Right ventricle myocardium inferior (tissue), 1 donor: ENCODE data around the gene RREB1. TPM values are rescaled to one million over a fixed set of nuclear protein-coding genes. Genes with fewer than 3 reads are reported as not detected.

ENCODE experiments used
- ATAC-seq: fragments of 200-7000 bp; cut with Tn5 transposase; one replicate; pipeline ENCODE4 v1.9.1; 2020; ENCODE audit warnings: mild to moderate bottlenecking, moderate library complexity
- DNase-seq: peaks from one replicate; pipeline ENCODE4 v3.0.0; 2021; ENCODE audit errors: missing footprints
- intact Hi-C: fragments of 100-400 bp; cut with DNase I; formaldehyde crosslinking; loops from one replicate; pipeline ENCODE4 v1.11.0; 2022
- total RNA-seq: library from RNA; stranded (reverse); fragmentation: NEBNext Ultra II Directional; extraction: Animal tissue kit (Norgen Biotek cat#: 25700); gene quantifications from one replicate; pipeline ENCODE4 v1.2.1, GENCODE V29; 2021
- donor health status: DM: no; HTN: yes; CAD: no; lungs with severe emphysema.

RREB1 gene
- total RNA-seq, 1 donor from 2014 or later: 34.2 TPM

DNA sequence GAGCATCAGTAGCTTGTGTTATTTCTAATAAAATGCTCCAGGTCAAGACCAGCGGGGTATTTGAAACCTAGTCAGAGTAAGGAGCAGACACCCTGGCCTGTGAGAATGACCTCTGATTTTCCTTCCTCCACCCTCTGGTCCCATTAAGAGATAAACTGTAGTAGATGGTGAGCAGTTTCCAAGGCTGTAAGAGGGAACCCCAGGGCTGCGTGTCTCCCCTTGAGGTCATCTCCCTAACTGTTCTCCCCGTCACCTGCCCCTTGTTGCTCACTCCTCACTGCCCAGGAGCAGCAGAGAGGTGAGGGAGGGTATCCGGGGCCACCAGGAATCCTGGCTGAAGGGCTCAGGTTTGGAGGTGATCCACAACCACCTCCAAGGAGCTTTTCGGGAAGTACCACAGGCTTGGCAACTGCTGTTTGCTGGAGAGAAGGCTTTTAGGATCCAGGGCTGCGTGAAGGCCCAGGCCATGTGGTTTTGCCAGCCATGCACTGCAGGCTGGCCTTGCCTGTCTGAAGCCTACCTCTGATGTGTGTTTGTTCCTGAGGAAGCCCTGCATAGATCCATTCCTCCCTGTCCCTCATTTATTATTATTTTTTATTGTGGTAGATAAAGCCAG lies 62.5 kb downstream of the RREB1 start:
- intact Hi-C loops: no loop called here
- DNase-seq (no peak), ATAC-seq (no peak)

DNA sequence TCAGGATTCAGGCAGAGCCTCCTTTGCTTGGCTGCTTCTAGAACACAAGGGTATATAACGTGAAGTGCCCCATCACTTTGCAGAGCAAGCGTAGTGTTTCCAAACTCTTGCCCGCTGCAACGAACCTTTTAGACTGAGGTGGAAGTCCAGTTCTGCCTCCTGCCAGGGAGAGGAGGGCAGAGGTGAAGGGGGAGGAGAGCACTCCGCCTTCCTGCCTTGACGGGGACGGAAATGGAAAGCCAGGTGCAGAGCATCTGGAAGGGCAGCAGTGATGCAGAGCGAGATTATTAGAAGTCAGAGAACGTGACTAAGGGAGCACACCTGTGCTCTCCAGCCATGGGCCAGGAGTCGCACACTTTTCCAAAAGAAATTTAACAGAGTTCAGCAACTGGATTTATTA lies 63.4 kb downstream of the RREB1 start:
- ATAC-seq (no peak), DNase-seq (no peak)
- intact Hi-C loops: no loop called here

DNA sequence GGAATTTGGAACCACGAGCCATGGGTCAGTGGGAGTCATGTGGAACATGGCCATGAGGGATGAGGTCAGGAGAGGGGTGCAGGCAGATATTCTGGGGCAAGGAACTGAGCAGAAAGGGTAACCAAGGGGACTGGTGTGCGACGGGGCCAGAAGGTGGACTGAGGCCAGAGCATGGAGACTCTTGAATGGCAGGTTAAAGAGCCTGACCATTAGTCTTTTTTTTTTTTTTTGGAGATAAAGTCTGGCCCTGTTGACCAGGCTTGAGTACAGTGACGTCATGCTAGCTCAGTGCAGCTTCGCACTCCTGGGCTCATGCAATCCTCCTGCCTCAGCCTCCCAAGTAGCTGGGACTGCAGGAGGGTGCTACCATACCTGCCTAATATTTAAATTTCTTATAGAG lies 64.0 kb downstream of the RREB1 start:
- DNase-seq (no peak), ATAC-seq (no peak)
- intact Hi-C loops: no loop called here

DNA sequence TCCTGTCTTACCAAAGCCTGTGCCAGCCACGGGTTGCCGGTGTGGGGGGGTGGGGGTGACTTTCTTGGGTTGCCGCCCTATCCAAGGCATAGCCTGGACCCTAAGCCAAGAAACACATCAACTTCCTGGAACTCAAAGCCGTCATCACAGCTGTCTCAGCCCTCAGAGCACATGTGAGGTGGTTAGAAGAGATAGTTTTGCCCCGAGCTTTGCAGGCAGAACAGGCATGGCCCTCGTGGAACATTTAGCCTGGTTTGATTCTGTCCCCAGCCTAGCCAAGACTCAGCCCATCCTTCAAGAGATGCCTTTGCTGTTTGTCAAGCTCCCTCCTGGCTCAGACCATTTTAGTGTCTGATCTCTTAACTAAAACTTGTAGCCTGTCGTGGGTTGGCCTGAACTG lies 64.9 kb downstream of the RREB1 start:
- intact Hi-C loops: no loop called here
- DNase-seq: no peak
- ATAC-seq: no peak

DNA sequence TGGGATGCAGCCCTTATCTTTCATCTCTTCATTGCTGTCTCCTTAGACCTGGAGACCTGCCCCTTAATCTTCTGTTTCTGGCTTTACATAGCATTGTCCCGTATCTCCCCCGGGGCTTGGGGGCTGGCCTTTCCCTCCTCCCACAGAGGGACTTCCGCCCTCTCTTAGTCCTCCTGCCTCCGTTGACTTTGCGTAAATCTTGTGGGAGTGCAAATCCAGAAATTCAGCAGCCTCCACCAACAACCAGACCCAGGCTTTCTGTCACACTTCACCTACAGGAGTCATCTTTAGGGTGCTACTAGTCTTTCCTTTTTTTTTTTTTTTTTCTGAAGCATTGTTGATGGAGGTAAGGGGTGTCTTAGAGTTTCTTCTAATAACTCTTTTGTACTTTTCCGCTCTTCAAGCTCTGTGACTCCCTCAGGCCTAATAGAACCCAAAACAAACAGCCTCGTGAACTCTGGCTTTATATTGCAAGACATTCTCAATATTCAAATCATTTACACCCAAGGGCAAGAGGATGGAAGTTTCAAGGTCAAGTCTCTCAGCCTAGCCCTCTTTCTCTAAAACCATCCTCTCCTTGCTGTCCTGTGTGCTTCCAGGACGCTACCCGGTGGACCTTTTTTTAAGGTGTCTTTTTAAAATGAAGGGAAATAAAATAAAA lies 66.2 kb downstream of the RREB1 start:
- no peak for DNase-seq
- intact Hi-C loops: no loop called here
- ATAC-seq: no peak

DNA sequence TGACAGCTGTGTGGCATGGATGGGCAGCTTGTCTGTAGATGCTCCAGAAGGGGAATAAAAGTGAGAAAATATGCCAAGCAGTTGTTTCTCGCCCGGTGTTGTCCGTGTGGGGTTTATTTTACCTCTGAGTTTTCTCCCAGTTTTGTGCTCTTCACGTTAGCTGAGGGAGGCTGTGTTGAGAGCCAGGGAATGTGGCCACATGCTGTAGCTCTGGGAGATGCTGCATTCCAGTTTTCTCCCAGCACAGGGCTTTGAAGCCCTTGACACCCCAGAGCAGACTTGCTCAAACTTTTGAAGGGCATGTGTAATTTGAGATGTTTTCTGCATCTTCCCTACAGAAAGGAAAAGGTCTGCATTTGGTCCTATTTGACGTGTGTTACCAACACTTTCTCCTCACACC lies 67.7 kb downstream of the RREB1 start:
- DNase-seq (no peak), ATAC-seq (peak; percentile 51)
- intact Hi-C loops: no loop called here

DNA sequence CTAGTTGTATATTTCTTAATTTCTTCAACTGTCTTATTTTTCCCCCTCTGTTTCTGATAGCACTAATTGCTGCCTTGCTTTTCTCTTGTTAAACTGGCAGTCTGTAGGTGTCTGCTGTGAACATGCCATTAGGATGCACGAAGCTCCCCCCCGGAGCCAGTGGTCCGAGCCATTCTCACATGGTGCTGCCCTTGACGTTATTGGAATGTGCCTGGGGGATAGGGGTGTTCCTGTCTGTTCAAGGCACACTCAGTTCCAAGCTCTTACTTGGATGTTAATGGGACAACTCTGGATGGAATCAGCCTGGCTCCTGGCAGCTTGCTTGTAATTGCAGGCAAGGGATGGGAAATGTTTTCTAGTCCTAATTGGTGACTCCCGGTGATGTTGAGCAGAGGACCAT lies 68.4 kb downstream of the RREB1 start:
- no peak for DNase-seq
- intact Hi-C loops: no loop called here
- ATAC-seq: peak; percentile 87

DNA sequence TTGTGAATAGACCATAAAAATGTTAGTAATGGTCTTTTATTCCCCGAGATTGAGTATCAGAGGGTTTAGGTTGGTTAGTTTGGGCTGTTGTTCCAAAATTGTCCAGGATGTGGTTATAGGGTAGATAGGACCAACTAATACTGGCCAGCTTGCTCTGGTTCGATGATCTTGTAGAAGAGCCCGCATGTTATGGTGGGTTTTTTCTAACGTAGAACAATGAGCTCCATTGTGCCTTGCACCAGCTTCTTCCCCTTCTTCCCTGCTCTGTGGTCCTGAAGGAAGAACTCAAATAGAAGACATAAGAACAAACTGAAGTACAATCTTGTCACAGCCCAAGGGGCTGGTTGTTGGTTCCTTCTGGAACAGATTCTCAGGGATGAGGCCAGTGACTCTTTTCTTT lies 70.5 kb downstream of the RREB1 start:
- intact Hi-C loops: no loop called here
- no peak for DNase-seq
- ATAC-seq: no peak

DNA sequence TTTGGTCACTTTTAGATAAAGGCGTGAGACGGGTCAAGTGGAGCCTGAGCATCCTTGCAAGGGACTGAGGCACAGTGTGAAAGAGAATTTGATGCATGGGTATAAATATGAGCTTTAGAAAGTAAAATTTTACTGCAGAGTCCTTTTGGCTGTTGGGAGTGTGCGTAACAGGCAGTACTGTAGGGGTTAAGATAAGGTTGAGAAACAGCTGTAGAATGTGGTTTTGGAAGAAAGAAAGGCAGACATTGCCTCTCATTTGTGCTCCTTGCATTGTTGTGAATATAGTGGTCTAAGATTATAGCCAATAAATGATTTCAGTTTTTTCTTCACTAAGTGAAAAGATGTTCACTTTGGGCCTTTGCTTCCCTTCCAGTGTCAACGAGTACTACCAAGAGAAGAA lies 73.0 kb downstream of the RREB1 start:
- no peak for DNase-seq
- intact Hi-C loops: no loop called here
- no peak for ATAC-seq

DNA sequence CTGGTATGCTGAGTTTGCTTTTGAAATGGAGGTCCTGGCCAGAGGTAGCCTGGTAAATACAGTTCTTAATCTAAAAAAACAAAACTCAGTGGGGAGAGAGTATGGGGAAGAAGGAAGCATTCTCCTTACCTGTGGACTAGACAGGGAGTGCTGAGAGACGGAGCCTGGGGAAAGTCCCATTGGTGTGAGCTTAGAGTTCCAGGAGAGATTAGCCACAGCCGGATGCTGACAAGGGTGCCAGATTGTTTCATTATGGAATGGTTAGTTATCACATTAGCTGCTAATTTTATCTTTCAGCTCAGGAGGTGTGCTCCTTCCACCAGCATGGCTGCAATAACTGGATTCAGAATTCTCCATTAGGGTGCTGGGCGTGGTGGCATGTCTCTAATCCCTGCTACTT lies 75.9 kb downstream of the RREB1 start:
- DNase-seq (no peak), ATAC-seq (peak; percentile 51)
- intact Hi-C loops: no loop called here

DNA sequence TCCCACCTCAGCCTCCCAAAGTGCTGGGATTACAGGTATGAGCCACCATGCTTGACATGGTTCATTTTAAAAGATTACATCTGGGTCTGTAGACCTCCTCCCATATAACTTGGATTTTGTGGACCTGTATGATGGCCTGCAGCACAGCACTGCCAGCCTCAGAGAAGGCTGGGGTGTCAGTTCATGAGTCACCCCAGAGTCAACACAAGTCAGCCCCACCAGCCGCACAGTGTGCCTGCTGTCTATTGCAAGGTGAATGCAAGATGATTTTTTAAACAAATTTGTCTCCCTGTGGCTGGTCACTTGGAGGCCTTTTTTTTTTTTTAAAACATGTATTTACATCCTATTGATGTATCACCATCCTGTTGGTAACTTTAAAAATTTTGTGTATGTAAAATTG lies 76.7 kb downstream of the RREB1 start:
- DNase-seq (no peak), ATAC-seq (no peak)
- intact Hi-C loops: no loop called here

DNA sequence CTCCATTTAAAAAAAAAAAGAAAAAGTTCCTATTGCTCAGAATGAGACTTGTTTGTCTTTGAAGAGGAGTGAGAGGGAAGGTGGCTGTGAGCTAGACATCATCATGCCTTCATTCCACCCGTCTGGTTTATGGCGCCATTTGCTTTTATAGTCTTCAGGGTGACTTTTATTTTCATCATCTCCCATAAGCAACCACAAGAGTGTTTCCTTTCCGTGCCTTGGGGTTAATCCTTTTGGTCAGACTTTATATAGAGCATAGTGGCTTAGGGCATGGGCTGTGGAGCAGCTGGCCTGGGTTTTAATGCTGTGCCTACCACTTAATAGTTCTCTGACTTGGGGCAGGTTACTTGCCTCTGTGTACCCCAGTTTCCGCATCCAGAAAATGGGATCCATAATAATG lies 77.8 kb downstream of the RREB1 start:
- DNase-seq (no peak), ATAC-seq (no peak)
- intact Hi-C loops: no loop called here

DNA sequence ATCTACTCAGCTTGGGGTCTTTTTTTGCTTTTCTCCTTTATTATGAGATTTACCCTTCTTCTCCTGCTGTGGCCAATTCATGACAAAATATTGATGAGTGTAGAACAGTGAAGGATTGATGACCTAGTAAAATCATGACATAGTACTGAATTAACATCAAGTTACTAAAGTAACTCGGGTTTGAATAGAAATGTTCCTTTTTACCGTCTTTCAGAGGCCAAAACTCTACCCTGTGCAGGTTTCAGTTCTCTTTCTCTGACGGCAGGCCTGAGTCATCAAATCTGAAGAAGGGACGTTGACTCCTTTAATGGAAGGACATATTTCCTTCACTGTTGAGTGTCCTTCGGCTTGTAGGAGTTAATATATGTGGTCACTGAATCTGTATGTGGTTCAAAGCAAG lies 80.7 kb downstream of the RREB1 start:
- DNase-seq: no peak
- intact Hi-C loops: no loop called here
- ATAC-seq: peak; percentile 33

DNA sequence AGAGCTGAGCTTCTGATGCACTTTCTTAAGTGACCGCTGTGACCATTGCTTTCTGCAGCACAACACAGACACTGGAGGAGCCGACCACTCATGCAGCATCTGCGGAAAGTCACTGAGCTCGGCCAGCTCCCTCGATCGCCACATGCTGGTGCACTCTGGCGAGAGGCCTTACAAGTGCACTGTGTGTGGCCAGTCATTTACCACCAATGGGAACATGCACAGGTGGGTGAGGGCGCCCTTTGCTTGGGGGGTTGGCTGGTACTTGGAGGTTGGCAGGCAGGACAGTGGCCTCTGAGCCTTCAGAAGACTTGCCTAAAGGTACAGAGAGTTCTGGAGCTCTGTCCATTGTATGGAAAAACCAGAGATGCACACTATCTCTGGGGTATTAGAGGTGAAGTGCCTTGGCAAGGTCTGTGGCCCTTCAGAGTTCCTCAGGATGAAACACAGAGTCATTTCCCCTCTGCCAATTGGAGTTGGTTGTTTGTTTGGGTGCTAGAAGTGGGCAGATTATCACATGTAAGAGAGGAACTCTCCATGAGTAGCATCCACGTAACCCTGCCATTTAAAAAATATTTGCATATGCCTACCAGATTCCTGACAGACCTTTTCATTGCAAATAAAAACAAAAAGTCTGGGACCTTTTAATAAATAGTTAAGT lies 81.5 kb downstream of the RREB1 start:
- ATAC-seq (peak; percentile 68), DNase-seq (no peak)
- intact Hi-C loops: no loop called here

DNA sequence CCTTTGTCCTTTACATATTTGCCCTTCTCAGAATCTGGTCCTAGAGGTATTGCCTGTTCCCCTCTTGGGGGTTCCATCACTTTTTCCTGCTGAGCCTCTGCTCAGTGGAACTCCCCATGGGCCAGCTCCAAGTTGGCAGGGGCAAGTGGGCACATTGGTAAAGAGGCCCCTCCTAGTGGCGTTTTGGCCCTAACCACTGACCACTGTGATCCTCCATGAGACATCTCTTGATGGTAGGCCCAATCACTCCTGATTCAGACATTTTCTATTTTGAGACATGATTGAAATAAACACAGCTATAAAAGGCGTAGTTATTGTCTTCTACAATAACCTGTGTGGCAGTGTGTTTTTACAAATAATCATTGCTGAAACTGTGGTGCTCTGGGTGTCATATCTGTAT lies 83.0 kb downstream of the RREB1 start:
- no peak for ATAC-seq
- no peak for DNase-seq
- intact Hi-C loops: no loop called here

DNA sequence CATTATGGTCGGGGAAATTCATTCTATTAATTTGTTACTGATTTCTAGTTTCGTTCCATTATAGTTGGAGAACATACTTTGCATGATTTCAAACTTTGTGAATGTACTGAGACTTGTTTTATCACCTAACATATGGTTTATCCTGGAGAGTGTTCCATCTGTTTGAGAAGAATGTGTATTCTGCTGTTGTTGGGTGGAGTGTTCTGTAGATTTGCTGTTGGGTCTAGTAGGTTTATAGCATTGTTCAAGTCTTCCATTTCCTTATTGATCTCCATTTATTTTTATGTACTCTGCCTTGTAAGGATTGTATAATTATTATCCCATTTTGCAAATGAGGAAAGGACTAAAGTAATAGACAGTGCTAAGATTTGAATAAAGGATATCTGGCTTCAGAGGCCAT lies 85.4 kb downstream of the RREB1 start:
- ATAC-seq (no peak), DNase-seq (no peak)
- intact Hi-C loops: no loop called here

DNA sequence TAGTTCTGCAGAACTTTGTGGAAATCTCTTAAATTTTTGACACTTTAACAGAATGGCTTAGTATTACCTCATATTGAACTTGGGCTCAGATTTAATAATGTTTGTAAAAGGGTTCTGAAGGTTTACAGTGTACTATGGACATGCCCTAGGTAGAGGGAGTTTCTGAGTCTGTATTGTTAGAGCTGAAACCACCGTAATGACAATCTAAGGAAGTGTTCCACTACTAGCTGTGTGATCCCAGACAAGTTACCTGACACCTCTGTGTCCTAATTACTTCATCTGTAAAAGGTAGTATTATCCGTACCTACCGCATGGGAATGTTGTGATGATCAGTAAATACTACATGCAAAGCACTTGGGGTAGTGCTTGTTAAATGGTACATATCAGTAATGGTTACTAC lies 86.9 kb downstream of the RREB1 start:
- intact Hi-C loops: no loop called here
- ATAC-seq (no peak), DNase-seq (no peak)

DNA sequence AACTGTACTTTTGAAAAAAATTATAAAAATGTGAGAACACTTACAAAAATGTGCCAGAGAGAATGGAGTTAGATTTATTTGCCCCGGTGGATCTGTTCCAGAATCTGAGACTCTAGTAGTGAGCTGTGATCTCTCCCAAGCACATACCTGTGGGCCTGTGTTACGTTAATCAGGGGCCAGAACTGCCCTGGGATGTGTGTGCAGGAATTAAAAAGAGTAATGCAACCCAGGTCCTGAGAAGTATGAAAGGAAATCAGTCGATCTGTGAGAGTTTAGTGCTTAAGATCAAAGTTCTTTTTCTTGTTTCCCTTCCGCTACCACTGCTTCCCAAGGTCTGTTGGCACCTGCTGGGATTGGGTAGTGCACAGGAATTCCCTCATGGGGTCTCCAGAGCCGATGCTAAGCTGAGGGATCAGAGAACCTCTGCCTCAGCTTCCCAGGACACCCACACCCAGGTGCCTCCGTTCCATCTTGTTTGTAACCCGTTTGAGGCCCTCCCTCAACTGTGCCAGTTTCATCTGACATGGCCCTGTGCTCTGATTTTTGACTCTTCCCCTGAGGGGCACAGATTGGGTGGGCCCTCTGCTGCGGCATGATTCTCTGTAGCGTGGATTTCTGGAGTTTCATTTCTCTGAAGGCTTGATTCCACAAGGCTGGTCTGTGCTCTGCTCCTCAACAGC lies 87.7 kb downstream of the RREB1 start:
- no peak for ATAC-seq
- DNase-seq: no peak
- intact Hi-C loops: no loop called here

DNA sequence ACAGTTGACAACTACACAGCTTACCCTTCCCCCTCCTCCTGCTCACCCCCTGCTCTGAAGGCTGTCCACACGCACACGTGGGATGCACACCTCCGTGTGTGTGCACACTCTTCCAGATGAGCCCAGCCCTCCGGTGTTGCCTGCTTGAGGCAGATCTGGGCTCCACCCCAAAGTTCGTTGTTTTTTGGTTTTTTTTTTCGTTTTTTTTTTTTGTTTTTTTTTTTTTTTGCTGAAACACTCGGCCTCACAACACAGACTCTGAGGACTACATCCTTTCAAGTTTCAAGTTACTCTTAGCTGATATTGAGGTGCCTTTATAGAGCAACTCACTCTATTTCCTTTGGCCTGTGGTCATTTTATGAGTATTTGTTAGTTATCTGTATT lies 88.2 kb downstream of the RREB1 start:
- DNase-seq (no peak), ATAC-seq (no peak)
- intact Hi-C loops: no loop called here

DNA sequence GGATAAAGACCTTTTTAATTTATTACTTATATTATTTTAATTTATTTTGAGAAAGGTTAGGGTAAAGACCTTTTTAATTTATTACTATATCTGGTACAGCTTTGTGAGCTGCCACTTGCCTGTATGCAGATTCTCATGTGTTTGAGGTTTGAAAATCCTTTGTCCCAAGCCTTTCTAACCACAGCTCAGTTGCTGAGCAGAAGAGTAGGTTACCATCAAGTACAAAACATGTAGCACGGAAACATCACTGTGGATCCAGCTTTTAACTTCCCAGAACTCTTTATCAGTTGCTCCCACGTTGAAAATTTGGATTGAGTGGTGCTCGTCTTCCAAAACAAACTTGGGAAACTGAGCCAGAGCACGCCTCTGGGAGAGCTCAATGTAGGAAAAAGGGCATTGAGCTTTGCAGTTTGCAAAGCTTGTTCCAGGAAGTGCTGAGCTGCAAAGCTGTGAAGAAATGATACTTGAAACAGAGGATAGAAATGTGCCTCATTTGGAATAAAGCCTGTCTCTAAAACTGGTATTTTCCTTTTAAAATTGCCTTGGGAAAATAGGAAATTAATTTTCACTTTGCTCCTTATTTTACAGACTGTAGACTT lies 89.0 kb downstream of the RREB1 start:
- ATAC-seq (no peak), DNase-seq (no peak)
- intact Hi-C loops: no loop called here
